Endodermal cell (in vitro differentiated cells): Measurements from ENCODE around the gene FGF21. TPM values are rescaled to one million over a fixed set of nuclear protein-coding genes. Genes with fewer than 3 reads are reported as not detected.

Experiments used
- DNase-seq: peaks from one replicate; pipeline ENCODE4 v3.0.0-alpha.2; 2017
- H3K27ac ChIP-seq: 2 replicates; pipeline ENCODE4 v1.5.1; 2013; ENCODE audit warnings: mild to moderate bottlenecking, low read depth, low read length, moderate library complexity
- H3K27me3 ChIP-seq: 2 replicates; pipeline ENCODE4 v1.6.1; 2013; ENCODE audit warnings: mild to moderate bottlenecking, low read length, moderate library complexity; ENCODE audit not compliant: insufficient read depth, control insufficient read depth, poor library complexity, severe bottlenecking
- H3K36me3 ChIP-seq: 2 replicates; pipeline ENCODE4 v1.7.0; 2013; ENCODE audit warnings: mild to moderate bottlenecking, low read length, moderate library complexity; ENCODE audit not compliant: control insufficient read depth, insufficient read depth
- H3K4me1 ChIP-seq: one replicate; pipeline ENCODE4 v1.7.0; 2013; ENCODE audit warnings: low read length; ENCODE audit not compliant: control insufficient read depth, insufficient read depth
- H3K4me3 ChIP-seq: 2 replicates; pipeline ENCODE4 v1.5.1; 2013; ENCODE audit warnings: mild to moderate bottlenecking, low read length, moderate library complexity
- H3K9ac ChIP-seq: 2 replicates; pipeline ENCODE4 v1.6.1; 2013; ENCODE audit warnings: mild to moderate bottlenecking, low read length, moderate library complexity; ENCODE audit not compliant: poor library complexity, severe bottlenecking; ENCODE audit errors: extremely low read depth
- H3K9me3 ChIP-seq: 2 replicates; pipeline ENCODE4 v1.6.1; 2013; ENCODE audit warnings: mild to moderate bottlenecking, low read length, moderate library complexity; ENCODE audit not compliant: control insufficient read depth
- H3K27ac Mint-ChIP-seq: 2 replicates; pipeline ENCODE4 v1.8.0; 2020; ENCODE audit warnings: mixed read lengths
- H3K27me3 Mint-ChIP-seq: 2 replicates; pipeline ENCODE4 v1.8.0; 2021; ENCODE audit warnings: mild to moderate bottlenecking, mixed read lengths; ENCODE audit not compliant: insufficient read depth
- H3K36me3 Mint-ChIP-seq: 2 replicates; pipeline ENCODE4 v1.8.0; 2020; ENCODE audit warnings: low read depth, mixed read lengths
- H3K4me1 Mint-ChIP-seq: 2 replicates; pipeline ENCODE4 v1.8.0; 2020; ENCODE audit warnings: mixed read lengths
- H3K4me3 Mint-ChIP-seq: 2 replicates; pipeline ENCODE4 v1.8.0; 2020; ENCODE audit warnings: mild to moderate bottlenecking, moderate library complexity, mixed read lengths
- H3K9me3 Mint-ChIP-seq: 2 replicates; pipeline ENCODE4 v1.8.0; 2020; ENCODE audit warnings: mild to moderate bottlenecking, mixed read lengths
- WGBS, 2 experiments: methylation state at CpG; one replicate each; pipeline versions ENCODE4 v1.1.5 to v1.1.7; 2013; ENCODE audit warnings: missing lambda C conversion rate in 2 of 2, mixed read lengths in 1 of 2; ENCODE audit not compliant: insufficient coverage in 1 of 2, insufficient read length in 1 of 2; 5-methylcytosine and 5-hydroxymethylcytosine counted together
- total RNA-seq, 2 donors: library from RNA; stranded (reverse); fragmentation: NEBNext Ultra II Directional in 1 of 2; extraction: Animal tissue kit (Norgen Biotek cat#: 25700) in 1 of 2; gene quantifications; 2 replicates in 1 of 2; 3 replicates in 1 of 2; pipeline ENCODE4 v1.2.1, GENCODE V29; 2021
- TF ChIP-seq, protein P1 (sequence below): fragments of 200-600 bp; sonication (generic); conservative IDR thresholded peaks from 2 replicates; pipeline ENCODE4 v1.5.0; 2021; ENCODE audit warnings: antibody characterized with exemption, mild to moderate bottlenecking

The FGF21 gene
- total RNA-seq, 2 donors from 2014 or later = not detected

DNA sequence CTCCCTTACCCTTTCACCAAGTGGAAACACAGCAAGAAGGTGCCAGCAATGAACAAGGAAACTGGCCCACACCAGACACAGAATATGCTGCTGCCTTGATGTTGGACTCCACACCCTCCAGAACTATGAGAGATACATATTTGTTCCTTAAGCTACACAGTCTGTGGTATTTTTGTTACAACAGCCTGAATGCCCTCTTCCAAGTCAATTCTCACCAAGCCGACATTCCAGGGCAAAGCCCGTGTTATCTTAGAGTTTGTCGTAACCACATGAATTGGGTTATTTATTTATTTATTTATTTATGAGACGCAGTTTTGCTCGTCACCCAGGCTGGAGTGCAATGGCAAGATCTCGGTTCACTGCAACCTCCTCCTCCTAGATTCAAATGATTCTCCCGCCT lies 14.9 kb downstream of the FGF21 start:
- Mint-ChIP-seq H3K27me3 (peaks cover 8% of the 10 kb centered on the region), H3K4me1 (no peaks in the 10 kb centered on the region), H3K36me3 (no peaks in the 10 kb centered on the region), H3K4me3 (no peak overlapping the region), H3K9me3 (no peaks in the 10 kb centered on the region), H3K27ac (no peak overlapping the region)
- Histone ChIP-seq H3K27me3 (no peaks in the 10 kb centered on the region), H3K4me3 (no peak overlapping the region), H3K4me1 (no peaks in the 10 kb centered on the region), H3K9me3 (no peaks in the 10 kb centered on the region), H3K9ac (no peak overlapping the region), H3K36me3 (no peaks in the 10 kb centered on the region), H3K27ac (no peak overlapping the region)
- no peak for DNase-seq
- WGBS, 2 experiments = 79 to 80% methylated on average over 6 to 7 of the region's 7 CpGs
- TF ChIP-seq, protein P1, sequence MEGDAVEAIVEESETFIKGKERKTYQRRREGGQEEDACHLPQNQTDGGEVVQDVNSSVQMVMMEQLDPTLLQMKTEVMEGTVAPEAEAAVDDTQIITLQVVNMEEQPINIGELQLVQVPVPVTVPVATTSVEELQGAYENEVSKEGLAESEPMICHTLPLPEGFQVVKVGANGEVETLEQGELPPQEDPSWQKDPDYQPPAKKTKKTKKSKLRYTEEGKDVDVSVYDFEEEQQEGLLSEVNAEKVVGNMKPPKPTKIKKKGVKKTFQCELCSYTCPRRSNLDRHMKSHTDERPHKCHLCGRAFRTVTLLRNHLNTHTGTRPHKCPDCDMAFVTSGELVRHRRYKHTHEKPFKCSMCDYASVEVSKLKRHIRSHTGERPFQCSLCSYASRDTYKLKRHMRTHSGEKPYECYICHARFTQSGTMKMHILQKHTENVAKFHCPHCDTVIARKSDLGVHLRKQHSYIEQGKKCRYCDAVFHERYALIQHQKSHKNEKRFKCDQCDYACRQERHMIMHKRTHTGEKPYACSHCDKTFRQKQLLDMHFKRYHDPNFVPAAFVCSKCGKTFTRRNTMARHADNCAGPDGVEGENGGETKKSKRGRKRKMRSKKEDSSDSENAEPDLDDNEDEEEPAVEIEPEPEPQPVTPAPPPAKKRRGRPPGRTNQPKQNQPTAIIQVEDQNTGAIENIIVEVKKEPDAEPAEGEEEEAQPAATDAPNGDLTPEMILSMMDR = no peak

DNA sequence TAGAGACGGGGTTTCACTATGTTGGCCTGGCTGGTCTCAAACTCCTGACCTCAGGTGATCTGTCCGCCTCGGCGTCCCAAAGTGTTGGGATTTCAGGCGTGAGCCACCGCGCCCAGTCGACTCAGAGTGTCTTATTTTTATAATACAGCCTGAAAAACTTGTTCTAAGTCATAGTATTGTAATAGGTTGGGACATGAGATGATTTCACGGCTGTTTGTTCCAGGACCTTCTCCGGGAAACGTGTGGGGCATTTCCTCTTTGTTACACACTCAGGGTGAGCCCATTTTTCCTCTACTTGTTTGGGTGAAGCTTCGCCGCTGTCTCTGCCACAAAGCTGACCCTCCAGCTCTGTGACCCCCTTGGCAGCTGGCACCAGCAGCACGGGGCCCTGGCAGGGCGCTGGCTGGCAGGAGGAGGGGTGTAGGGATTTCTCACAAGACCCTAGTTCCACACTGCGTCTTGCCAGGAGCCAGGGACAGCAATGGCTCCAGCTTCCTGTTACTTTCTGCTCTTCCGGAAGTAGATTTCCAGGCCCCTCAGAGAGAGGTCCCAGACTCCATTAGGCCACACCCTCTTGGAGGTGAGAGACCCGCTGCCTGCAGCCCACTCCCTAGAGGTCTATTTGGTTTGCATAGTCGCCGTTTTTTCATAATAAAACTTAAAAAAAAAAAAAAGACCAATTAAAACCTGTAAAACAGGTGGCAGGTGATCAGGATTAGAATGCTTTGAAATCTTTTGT lies 15.6 kb downstream of the FGF21 start:
- Histone ChIP-seq H3K9me3 (no peaks in the 10 kb centered on the region), H3K4me3 (no peak overlapping the region), H3K27ac (no peak overlapping the region), H3K4me1 (no peaks in the 10 kb centered on the region), H3K9ac (no peak overlapping the region), H3K27me3 (no peaks in the 10 kb centered on the region), H3K36me3 (no peaks in the 10 kb centered on the region)
- TF ChIP-seq, protein P1 = no peak
- H3K27me3 Mint-ChIP-seq = peaks cover 4% of the 10 kb centered on the region
- DNase-seq = no peak
- no peaks in the 10 kb centered on the region for H3K36me3 Mint-ChIP-seq
- H3K4me3 Mint-ChIP-seq = no peak overlapping the region
- 89 to 95% methylated on average over 11 to 20 of the region's 20 CpGs for WGBS, 2 experiments
- no peak overlapping the region for H3K27ac Mint-ChIP-seq
- no peaks in the 10 kb centered on the region for H3K9me3 Mint-ChIP-seq
- H3K4me1 Mint-ChIP-seq = no peaks in the 10 kb centered on the region

DNA sequence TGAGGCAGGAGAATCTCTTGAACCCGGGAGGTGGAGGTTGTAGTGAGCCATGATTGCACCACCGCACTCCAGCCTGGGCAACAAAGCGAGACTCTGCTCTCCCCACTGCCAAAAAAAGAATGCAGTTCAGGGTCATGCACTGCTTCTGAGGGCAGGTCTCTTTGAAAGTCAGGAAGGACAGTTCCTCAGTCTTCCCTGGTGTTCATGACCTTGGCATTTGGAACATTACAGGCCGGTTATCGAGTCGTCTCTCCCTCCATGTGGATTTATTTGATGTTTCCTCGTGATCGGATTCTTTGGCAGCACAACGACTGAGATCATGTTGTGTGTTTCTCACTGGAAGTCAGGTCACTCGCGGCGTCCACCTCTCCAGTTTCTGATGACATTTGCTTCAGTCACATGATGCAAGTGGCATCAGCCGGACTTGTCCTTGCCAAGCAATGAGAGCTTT lies 17.2 kb downstream of the FGF21 start:
- TF ChIP-seq, protein P1 = no peak
- Histone ChIP-seq H3K4me3 (no peak overlapping the region), H3K4me1 (no peaks in the 10 kb centered on the region), H3K9ac (no peak overlapping the region), H3K9me3 (no peaks in the 10 kb centered on the region), H3K27me3 (no peaks in the 10 kb centered on the region), H3K27ac (no peak overlapping the region), H3K36me3 (no peaks in the 10 kb centered on the region)
- H3K9me3 Mint-ChIP-seq = no peaks in the 10 kb centered on the region
- no peaks in the 10 kb centered on the region for H3K27me3 Mint-ChIP-seq
- DNase-seq = no peak
- H3K27ac Mint-ChIP-seq = no peak overlapping the region
- no peaks in the 10 kb centered on the region for H3K4me1 Mint-ChIP-seq
- H3K4me3 Mint-ChIP-seq = no peak overlapping the region
- no peaks in the 10 kb centered on the region for H3K36me3 Mint-ChIP-seq
- WGBS, 2 experiments = 91 to 95% methylated on average over 5 to 13 of the region's 13 CpGs
